OCI-LY7 (cell line): Measurements from ENCODE around the gene MTCL1. TPM values are rescaled to one million over a fixed set of nuclear protein-coding genes. Genes with fewer than 3 reads are reported as not detected.
A peak's percentile ranks its signal among the peaks of the same experiment; 100 is the strongest.

Experiments
- BruUV-seq: library from RNA; stranded (reverse); fragments of 400-500 nt; replicated peaks from 2 replicates; lab custom pipeline; 2021; lab: Mats Ljungman, UMichigan
- CTCF ChIA-PET: fragments of 300-600 bp; sonication (Branson Sonifier 250); formaldehyde crosslinking; loops from one replicate; lab custom pipeline; 2022; ENCODE audit warnings: antibody characterized with exemption; ENCODE audit not compliant: unreplicated experiment; lab: Charles Lee
- POLR2A ChIA-PET: fragments of 300-600 bp; sonication (Branson Sonifier 250); formaldehyde crosslinking; loops from one replicate; lab custom pipeline; 2022; ENCODE audit warnings: antibody characterized with exemption; lab: Charles Lee
- DNase-seq: peaks from one replicate; pipeline ENCODE4 v3.0.0-alpha.2; 2015; ENCODE audit warnings: low spot score
- H2AFZ ChIP-seq: fragments of 200-600 bp; sonication (generic), shearing (Covaris generic); 2 replicates; pipeline ENCODE4 v1.6.1; 2014; ENCODE audit warnings: mild to moderate bottlenecking, antibody characterized with exemption, low read length, moderate library complexity
- H3K27ac ChIP-seq: fragments of 200-600 bp; sonication (generic); 2 replicates; pipeline ENCODE4 v1.5.1; 2014; ENCODE audit warnings: mixed run types, low read depth, mild to moderate bottlenecking, moderate library complexity, low read length, inconsistent platforms; ENCODE audit not compliant: poor library complexity, severe bottlenecking
- H3K36me3 ChIP-seq: fragments of 200-600 bp; sonication (generic); 2 replicates; pipeline ENCODE4 v1.6.1; 2014; ENCODE audit warnings: mild to moderate bottlenecking, antibody characterized with exemption, low read length, moderate library complexity, mixed read lengths; ENCODE audit not compliant: insufficient read depth
- H3K4me1 ChIP-seq: fragments of 200-600 bp; sonication (generic); 2 replicates; pipeline ENCODE4 v1.5.1; 2014; ENCODE audit warnings: mild to moderate bottlenecking, low read length; ENCODE audit not compliant: insufficient read depth, poor library complexity, severe bottlenecking
- H3K4me2 ChIP-seq: fragments of 200-600 bp; sonication (generic); 2 replicates; pipeline ENCODE4 v1.6.1; 2014; ENCODE audit warnings: mild to moderate bottlenecking, low read length
- H3K4me3 ChIP-seq: fragments of 200-600 bp; sonication (generic); 2 replicates; pipeline ENCODE4 v1.5.1; 2014; ENCODE audit warnings: mild to moderate bottlenecking, low read depth, low read length; ENCODE audit not compliant: poor library complexity, severe bottlenecking
- H3K79me2 ChIP-seq: fragments of 200-600 bp; sonication (generic); 2 replicates; pipeline ENCODE4 v1.6.1; 2016; ENCODE audit warnings: low read depth, mild to moderate bottlenecking, low read length, moderate library complexity, mixed read lengths; ENCODE audit not compliant: insufficient read depth
- H3K9me2 ChIP-seq: fragments of 200-600 bp; sonication (generic); 2 replicates; pipeline ENCODE4 v1.6.1; 2016; ENCODE audit warnings: mild to moderate bottlenecking, low read length, mixed read lengths; ENCODE audit not compliant: insufficient read depth
- H3K9me3 ChIP-seq: fragments of 200-600 bp; sonication (generic); 2 replicates; pipeline ENCODE4 v1.6.1; 2014; ENCODE audit warnings: mild to moderate bottlenecking, mixed run types, low read length, mixed read lengths
- H4K20me1 ChIP-seq: fragments of 200-600 bp; sonication (generic); 2 replicates; pipeline ENCODE4 v1.6.1; 2014; ENCODE audit warnings: mild to moderate bottlenecking, antibody characterized with exemption, low read length, moderate library complexity, mixed read lengths; ENCODE audit not compliant: insufficient read depth
- EZH2phosphoT487 ChIP-seq: fragments of 200-600 bp; sonication (generic); IDR thresholded peaks from 2 replicates; pipeline ENCODE4 v1.6.1; 2018; ENCODE audit warnings: low read depth, borderline replicate concordance, mild to moderate bottlenecking, mixed run types, antibody characterized with exemption, low read length, moderate library complexity, mixed read lengths
- intact Hi-C: fragments of 100-400 bp; cut with micrococcal nuclease; formaldehyde crosslinking; loops from one replicate; pipeline ENCODE4 v1.10.0; 2022; ENCODE audit not compliant: unreplicated experiment
- total RNA-seq, 2 experiments: library from RNA; depleted of rRNA in 1 of 2; stranded (reverse); fragments of >200 nt in 1 of 2; shearing (Covaris generic) in 1 of 2; gene quantifications; 2 replicates each; pipeline ENCODE4 v1.2.3, GENCODE V29; 2014 to 2022
- TF ChIP-seq, protein P1 (sequence below): fragments of 200-600 bp; sonication (generic); conservative IDR thresholded peaks from 2 replicates; pipeline ENCODE4 v1.5.1; 2014; ENCODE audit warnings: mild to moderate bottlenecking, antibody characterized with exemption, low read length, moderate library complexity, mixed read lengths

Gene MTCL1
- total RNA-seq, 2 experiments from 2014 or later: 96.8 to 159 TPM

DNA sequence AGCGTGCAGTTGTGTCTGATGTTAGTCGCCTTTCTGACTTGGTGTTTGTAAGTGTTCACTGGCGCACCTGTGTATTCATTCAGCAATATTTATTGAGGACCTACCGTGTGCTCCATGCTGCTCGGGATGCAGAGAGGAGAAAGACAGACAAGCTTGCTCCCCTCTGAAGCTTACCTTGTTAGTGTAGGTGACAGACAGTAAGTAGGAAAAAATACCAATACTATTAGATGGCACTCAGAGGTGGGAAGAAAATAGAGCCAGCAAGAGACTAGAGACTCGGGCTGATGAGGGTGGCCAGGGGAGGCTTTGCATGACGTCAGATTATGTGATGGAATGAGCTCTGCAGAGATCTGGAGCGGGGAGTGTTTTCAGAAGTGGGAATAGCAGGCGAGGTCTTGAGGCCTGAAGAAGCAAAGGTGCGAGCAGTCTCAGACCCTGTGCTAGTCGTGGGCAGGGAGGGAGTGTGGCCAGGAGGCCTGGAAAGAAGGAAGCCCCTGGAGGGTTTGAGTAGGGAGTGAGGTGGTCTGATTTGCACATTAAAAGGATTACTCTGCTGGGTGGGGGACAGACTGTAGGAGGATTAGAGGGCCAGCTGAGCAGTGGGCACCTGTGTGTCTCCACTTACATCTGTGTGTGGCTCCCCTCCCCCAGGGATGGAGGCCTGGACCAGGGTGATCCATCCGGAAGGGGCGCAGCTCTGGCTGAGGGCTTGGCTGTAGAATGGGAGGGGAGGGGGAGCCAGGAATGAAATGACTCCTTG is 11.8 kb downstream of the MTCL1 start:
- H3K9me2 ChIP-seq: no peaks in the 10 kb centered on the region
- TF ChIP-seq, protein P1, sequence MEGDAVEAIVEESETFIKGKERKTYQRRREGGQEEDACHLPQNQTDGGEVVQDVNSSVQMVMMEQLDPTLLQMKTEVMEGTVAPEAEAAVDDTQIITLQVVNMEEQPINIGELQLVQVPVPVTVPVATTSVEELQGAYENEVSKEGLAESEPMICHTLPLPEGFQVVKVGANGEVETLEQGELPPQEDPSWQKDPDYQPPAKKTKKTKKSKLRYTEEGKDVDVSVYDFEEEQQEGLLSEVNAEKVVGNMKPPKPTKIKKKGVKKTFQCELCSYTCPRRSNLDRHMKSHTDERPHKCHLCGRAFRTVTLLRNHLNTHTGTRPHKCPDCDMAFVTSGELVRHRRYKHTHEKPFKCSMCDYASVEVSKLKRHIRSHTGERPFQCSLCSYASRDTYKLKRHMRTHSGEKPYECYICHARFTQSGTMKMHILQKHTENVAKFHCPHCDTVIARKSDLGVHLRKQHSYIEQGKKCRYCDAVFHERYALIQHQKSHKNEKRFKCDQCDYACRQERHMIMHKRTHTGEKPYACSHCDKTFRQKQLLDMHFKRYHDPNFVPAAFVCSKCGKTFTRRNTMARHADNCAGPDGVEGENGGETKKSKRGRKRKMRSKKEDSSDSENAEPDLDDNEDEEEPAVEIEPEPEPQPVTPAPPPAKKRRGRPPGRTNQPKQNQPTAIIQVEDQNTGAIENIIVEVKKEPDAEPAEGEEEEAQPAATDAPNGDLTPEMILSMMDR: no peak
- no peak for TF ChIP-seq EZH2phosphoT487
- ChIA-PET POLR2A (interaction anchor here (0.9 to 1.0 kb wide), 2 partner anchors 8 to 25 kb away, joined by 3 read pairs; no protein-coding TSS in a partner anchor), CTCF (no interaction called here)
- H3K4me1 ChIP-seq: peaks cover 10% of the 10 kb centered on the region
- no TSS peak for BruUV-seq
- no peak for DNase-seq
- H2AFZ ChIP-seq: no peak overlapping the region
- no peak overlapping the region for H3K4me3 ChIP-seq
- H3K4me2 ChIP-seq: peak overlapping the region; percentile 28; the same call in 1 of the 2 replicates
- H3K27ac ChIP-seq: no peak overlapping the region
- H4K20me1 ChIP-seq: no peaks in the 10 kb centered on the region
- no peaks in the 10 kb centered on the region for H3K9me3 ChIP-seq
- H3K79me2 ChIP-seq: peaks cover 75% of the 10 kb centered on the region
- intact Hi-C loops: no loop called here
- peaks cover 100% of the 10 kb centered on the region for H3K36me3 ChIP-seq

DNA sequence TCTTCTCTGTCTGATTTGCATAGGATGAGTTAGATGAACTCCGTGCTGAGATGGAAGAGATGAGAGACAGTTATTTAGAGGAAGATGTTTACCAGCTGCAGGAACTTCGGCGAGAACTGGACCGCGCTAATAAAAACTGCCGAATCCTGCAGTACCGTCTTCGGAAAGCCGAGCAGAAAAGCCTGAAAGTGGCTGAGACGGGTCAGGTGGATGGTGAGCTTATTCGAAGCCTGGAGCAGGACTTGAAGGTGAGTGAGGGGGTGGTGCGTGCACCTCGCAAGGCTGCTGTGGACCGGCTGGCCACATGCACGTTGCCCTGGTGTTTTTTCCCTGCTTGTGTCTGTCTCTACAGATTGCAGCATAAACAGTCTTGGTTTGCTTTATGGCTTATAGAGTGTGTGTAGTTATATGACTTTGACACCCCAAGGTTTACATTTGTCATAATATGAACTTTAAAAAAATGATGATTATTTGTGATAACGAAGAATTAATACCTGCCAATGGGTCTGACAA is 13.1 kb downstream of the MTCL1 start:
- Histone ChIP-seq H3K9me3 (no peaks in the 10 kb centered on the region), H3K4me2 (peak overlapping the region; percentile 28; the same call in 1 of the 2 replicates), H3K9me2 (no peaks in the 10 kb centered on the region), H2AFZ (no peak overlapping the region), H4K20me1 (no peaks in the 10 kb centered on the region), H3K79me2 (peaks cover 62% of the 10 kb centered on the region), H3K27ac (no peak overlapping the region), H3K4me1 (peaks cover 10% of the 10 kb centered on the region), H3K36me3 (peaks cover 100% of the 10 kb centered on the region), H3K4me3 (no peak overlapping the region)
- intact Hi-C loops: no loop called here
- TF ChIP-seq EZH2phosphoT487: no peak
- TF ChIP-seq, protein P1: no peak
- no TSS peak for BruUV-seq
- no peak for DNase-seq
- ChIA-PET CTCF (no interaction called here), POLR2A (no interaction called here)

DNA sequence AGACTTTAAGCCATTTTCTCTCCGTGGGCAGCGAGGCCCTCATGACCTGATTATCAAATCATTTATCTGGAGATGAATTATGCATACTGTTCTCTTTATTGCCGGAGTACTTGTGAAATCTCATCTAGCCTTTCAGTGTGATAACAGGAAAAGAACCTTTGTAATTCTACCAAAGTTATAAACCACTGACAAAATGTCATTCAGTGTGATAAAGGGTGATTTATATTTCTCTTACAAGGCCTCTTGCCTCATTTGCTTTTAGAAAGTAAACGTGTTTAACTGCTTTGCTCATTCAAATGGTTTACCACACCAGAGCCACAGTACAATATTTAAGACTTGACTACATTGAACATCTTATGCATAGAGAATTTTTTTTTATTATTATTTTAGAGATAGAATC is 13.8 kb downstream of the MTCL1 start:
- H2AFZ ChIP-seq: no peak overlapping the region
- no TSS peak for BruUV-seq
- peak overlapping the region; percentile 28; the same call in 1 of the 2 replicates for H3K4me2 ChIP-seq
- no peak overlapping the region for H3K27ac ChIP-seq
- H3K4me1 ChIP-seq: peaks cover 10% of the 10 kb centered on the region
- peaks cover 100% of the 10 kb centered on the region for H3K36me3 ChIP-seq
- peaks cover 55% of the 10 kb centered on the region for H3K79me2 ChIP-seq
- no peaks in the 10 kb centered on the region for H3K9me2 ChIP-seq
- DNase-seq: no peak
- intact Hi-C loops: no loop called here
- no peaks in the 10 kb centered on the region for H4K20me1 ChIP-seq
- no peak overlapping the region for H3K4me3 ChIP-seq
- ChIA-PET POLR2A (no interaction called here), CTCF (no interaction called here)
- TF ChIP-seq, protein P1: no peak
- TF ChIP-seq EZH2phosphoT487: no peak
- no peaks in the 10 kb centered on the region for H3K9me3 ChIP-seq
